ENCODE data around the gene HIRA.

HIRA gene

GRCh38 chr22:19357270-19358105 is 74.0 kb downstream of the HIRA start:
- DNase-seq (ENCODE audit: low read depth in 3 of 3, low spot score in 1 of 3) = no peak

GRCh38 chr22:19356708-19357269 is 74.7 kb downstream of the HIRA start:
- no peak for DNase-seq (ENCODE audit: low read depth in 3 of 3, low spot score in 1 of 3)

GRCh38 chr22:19355413-19356157 is 75.9 kb downstream of the HIRA start:
- no peak for DNase-seq (ENCODE audit: low read depth in 3 of 3, low spot score in 1 of 3)

GRCh38 chr22:19354201-19354600 is 77.3 kb downstream of the HIRA start:
- DNase-seq (ENCODE audit: low read depth in 3 of 3, low spot score in 1 of 3) = no peak

- no peak for DNase-seq (ENCODE audit: low read depth in 3 of 3, low spot score in 1 of 3)
Observed at GRCh38 chr22:19353363-19354131, 78.0 kb downstream of the HIRA start.

GRCh38 chr22:19352766-19353165 is 78.8 kb downstream of the HIRA start:
- no peak for DNase-seq (ENCODE audit: low read depth in 3 of 3, low spot score in 1 of 3)

GRCh38 chr22:19352217-19352616 is 79.3 kb downstream of the HIRA start:
- no peak for DNase-seq (ENCODE audit: low read depth in 3 of 3, low spot score in 1 of 3)

- no peak for DNase-seq (ENCODE audit: low read depth in 3 of 3, low spot score in 1 of 3)
Observed at GRCh38 chr22:19351604-19352003, 79.9 kb downstream of the HIRA start.

- DNase-seq (ENCODE audit: low read depth in 3 of 3, low spot score in 1 of 3) = no peak
Observed at GRCh38 chr22:19350947-19351346, 80.6 kb downstream of the HIRA start.

- no peak for DNase-seq (ENCODE audit: low read depth in 3 of 3, low spot score in 1 of 3)
Observed at GRCh38 chr22:19350476-19350859, 81.1 kb downstream of the HIRA start.

GRCh38 chr22:19349778-19350475 is 81.6 kb downstream of the HIRA start:
- DNase-seq (ENCODE audit: low read depth in 3 of 3, low spot score in 1 of 3) = no peak

GRCh38 chr22:19346677-19347265 is 84.8 kb downstream of the HIRA start:
- no peak for DNase-seq (ENCODE audit: low read depth in 3 of 3, low spot score in 1 of 3)

GRCh38 chr22:19344420-19344819 is 87.1 kb downstream of the HIRA start:
- no peak for DNase-seq (ENCODE audit: low read depth in 3 of 3, low spot score in 1 of 3)

- no peak for DNase-seq (ENCODE audit: low read depth in 3 of 3, low spot score in 1 of 3)
Observed at GRCh38 chr22:19343470-19343869, 88.1 kb downstream of the HIRA start.

GRCh38 chr22:19341500-19341899 is 90.0 kb downstream of the HIRA start:
- no peak for DNase-seq (ENCODE audit: low read depth in 3 of 3, low spot score in 1 of 3)

GRCh38 chr22:19337137-19337536 is 94.4 kb downstream of the HIRA start:
- no peak for DNase-seq (ENCODE audit: low read depth in 3 of 3, low spot score in 1 of 3)

GRCh38 chr22:19336133-19337075 is 95.1 kb downstream of the HIRA start:
- DNase-seq (ENCODE audit: low read depth in 3 of 3, low spot score in 1 of 3) = no peak

GRCh38 chr22:19331975-19332374 is 99.6 kb downstream of the HIRA start:
- no peak for DNase-seq (ENCODE audit: low read depth in 3 of 3, low spot score in 1 of 3)

GRCh38 chr22:19331474-19331873 is 100.1 kb downstream of the HIRA start:
- DNase-seq (ENCODE audit: low read depth in 3 of 3, low spot score in 1 of 3) = no peak
